Kidney capillary endothelial cell (primary cell): ENCODE results near the gene OR10D3.
"Not testable (repeated sequence)": the region's sequence is repeated elsewhere in the genome, so short reads cannot be mapped to it uniquely, and the experiment has no call there.

Source experiments
- DNase-seq: peaks from one replicate; pipeline ENCODE4 v3.0.0-alpha.2; 2018; ENCODE audit warnings: low spot score

OR10D3 gene

DNA sequence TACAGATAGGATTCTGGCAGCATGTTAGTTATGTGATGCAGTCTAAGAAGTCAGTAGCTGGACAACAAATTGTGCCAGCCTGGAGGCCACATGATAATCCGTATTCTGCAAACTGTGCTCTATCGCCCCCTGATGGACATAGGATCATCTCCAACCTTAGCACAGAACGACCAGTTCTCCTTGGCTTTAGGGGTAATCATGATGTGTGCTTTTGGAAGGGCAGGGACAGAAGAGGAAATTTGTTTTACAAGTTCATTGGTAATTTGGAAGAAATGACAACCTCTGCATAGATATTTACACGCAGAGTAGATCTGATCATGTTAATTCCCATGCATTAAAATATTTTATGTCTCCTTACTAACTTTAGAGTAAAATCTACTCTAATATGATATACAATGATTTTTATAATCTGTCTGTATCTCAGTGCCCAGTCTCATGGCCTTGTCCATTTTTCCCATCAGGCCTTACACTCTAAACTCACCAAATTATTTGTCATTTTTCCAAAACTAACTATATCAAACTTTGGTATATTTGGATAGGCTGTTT lies 12.1 kb downstream of the OR10D3 start:
- DNase-seq = peak; percentile 63

DNA sequence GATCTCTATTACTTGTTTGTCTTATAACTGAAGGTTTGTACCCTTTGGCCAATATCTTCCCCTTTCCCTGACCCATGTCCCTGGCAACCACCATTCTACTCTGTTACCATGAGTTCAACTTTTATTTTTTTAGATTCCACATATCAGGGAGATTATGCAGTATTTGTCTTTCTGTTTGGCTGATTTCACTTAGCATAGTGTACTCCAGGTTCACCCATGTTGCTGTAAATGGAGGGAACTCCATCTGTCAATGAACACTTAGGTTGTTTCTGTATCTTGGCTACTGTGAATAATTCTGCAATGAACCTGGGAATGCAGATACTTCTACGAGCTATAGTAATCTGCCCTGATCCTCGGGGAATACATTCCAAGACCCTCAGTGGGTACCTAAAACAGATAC lies 14.9 kb downstream of the OR10D3 start:
- DNase-seq = no peak

DNA sequence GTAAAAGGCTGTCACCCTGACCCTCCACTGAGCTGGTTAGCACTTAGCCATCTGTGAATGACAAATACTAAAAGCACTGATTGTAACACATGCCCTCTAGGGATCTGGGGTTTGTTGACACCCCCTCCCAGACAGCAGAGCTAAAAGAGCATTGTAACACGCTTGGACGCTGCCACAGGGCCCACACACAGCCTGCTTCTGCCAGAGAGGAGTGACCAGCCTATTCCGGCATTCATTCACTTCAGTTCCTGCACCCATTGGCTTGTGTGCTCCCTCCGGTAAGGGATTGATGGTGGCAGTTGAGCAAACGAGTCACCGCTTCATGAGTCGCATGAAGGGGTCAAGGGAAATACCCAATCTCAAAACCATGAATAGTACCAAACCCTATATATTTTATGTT lies 15.8 kb downstream of the OR10D3 start:
- no peak for DNase-seq

DNA sequence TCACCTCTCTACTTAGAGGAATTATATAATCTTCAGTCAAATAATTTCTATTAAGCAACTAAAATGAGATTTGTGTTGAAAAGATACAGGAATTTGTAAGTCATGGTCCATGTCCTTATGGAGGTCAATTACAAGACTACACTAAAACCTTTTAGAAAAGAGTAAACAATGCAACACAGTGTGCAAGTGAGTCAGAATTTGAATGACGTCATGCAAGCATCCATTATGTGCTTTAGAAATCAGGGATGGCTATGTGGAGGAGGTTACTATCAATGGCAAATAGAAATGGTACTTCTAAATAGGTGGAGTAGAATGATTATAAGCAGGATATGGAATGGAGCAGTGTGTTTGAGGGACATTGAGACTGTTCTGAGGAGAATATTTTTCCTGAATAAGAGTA lies 16.6 kb downstream of the OR10D3 start:
- DNase-seq = peak; percentile 9

DNA sequence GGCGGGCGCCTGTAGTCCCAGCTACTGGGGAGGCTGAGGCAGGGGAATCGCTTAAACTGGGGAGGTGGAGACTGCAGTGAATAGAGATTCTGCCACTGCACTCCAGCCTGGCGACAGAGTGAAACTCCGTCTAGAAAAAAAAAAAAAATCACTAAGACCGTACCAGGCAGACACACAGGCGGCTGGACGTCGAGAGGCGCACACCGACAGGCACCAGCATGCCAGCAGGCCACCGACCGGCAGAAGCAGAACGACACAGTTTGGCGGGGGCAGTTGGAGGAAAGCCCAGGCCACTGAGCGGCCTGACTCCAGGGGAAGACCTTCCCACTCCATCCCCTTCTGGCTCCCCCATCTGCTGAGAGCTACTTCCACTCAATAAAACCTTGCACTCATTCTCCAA lies 17.5 kb downstream of the OR10D3 start:
- no peak for DNase-seq

DNA sequence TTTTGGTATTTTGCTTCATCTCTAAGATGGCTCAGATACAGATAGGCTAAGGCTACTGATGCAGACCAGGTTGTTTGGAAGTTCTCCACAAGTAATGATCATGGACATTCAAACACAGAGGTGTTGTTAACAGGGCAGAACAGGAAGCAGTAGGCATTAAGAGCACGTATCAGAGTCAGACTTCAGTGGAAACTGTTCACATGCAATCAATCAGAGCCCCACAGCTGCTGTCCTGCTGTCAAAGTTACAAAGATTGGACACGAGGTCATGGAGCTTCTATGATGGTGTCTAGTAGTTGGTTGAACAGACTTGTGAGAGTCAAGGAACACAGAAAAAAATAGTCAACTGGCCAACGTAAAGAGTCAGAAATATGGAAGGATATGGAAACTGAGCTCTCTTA lies 19.8 kb downstream of the OR10D3 start:
- DNase-seq = no peak

DNA sequence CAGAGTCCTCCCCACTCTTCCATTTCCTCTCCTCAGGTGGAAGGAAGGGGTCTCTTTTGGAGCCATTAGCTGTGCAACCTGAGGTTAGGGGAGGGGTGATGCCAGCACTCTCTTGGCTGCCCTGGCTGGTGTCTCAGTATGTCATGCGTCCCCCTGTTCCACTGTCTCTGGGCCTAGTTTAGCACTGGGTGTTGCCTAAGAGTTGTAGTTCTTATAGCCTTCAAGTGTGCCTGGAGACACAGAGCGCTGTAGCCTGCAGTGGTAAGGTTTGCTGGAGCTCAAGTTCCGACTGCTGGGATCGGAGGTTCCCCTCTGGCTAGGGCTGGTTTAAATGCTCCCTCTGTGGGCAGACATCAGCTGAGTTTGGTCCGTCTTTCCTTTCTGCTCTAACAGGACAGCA lies 20.9 kb downstream of the OR10D3 start:
- DNase-seq = no peak

DNA sequence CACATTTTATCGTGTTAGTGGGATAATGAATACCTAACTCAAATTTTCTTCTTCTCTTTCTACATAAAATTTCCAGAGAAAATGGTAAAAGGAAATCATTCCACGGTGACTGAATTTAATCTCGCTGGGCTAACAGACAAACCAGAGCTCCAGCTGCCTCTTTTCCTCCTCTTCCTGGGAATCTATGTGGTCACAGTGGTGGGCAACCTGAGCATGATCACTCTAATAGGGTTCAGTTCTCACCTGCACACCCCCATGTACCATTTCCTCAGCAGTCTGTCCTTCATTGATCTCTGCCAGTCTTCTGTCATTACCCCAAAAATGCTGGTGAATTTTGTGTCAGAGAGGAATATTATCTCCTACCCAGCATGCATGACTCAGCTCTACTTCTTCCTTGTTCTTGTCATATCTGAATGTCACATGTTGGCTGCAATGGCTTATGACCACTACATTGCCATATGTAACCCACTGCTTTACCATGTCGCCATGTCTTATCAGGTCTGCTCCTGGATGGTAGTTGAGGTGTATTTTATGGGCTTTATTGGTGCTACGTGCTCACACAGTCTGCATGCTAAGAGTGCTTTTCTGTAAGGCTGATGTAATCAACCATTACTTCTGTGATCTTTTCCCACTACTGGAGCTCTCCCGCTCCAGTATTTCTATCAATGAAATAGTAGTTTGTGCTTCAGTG lies 24.1 kb downstream of the OR10D3 start:
- no peak for DNase-seq

DNA sequence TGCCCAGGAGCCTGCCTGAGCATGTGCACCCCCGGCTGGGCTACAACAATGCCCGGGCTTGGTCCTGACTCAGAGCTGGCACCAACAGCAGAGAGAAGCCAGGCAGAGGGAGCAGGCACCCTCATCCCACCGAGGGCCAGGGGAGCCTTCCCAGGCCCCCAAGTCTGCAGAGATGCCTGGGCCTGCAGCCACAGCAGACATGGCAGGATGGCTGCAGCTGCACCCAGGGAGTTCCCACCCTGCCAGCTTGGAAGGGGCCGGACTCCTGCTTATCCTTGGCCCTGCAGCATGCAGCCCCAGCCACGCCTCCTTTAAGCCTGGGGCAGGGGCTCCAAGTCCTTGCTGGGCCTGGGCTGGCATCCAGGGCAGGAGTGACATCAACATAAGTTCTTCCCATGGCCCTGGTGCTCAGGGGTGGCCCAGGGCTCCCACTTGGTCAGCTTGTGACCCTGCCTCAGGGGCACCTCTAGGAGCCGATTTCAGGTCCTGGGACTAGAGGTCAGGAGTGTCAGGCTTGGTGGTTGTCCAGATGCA lies 26.7 kb downstream of the OR10D3 start:
- DNase-seq = no peak

DNA sequence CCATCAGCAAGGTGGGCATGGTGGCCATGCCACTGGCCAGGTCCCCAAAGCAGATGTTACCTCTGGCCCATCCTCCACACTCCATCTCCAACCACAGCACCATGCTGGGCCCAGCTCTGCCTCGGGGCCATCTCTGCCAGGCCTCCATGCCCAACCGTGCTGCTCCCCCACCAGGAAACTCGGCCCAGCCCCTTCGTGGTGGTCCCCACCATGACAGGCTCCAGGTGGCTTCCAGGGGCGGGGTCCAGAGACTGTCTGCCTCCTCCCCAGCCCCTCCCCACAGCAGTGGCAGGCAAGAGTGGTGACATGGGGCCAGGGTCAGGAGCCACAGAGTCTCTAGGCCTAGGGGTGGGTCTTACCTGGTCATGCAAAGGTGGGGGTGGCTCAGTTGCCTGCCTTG lies 27.3 kb downstream of the OR10D3 start:
- DNase-seq = no peak

DNA sequence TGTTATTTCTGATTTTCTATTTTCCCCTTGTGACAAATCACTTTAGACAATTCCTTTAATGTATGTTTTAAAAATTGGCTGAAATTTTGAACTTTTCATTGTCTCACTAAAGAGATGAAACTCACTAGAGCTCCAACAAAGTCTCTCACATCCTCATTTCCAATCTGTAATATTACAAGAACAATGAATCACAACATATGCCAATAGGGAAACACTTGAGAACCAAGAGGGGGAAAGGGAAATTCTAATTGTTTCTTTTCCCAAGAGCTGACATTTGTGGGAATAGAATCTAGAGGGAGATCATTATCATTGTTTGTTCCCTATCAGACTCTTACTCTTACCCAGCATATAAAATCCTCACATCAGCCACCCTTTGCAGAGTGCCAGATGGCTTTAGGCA lies 28.2 kb downstream of the OR10D3 start:
- DNase-seq = no peak

DNA sequence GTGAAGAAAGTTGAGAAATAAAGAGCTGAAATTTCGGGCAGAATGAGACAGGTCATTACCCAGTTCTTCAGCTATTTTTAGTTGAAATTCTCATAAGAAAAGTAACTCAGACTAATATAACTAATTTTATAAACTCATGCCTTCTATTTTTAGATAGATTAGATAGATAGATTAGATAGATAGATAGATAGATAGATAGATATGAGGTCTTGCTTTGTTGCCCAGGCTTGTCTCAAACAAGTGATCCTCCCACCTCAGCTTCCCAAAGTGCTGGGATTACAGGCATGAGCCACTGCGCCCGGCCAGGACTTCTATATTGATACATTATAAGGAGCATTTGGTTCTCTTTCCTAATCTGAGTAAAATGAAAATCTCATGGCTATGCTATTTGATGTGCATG lies 30.9 kb downstream of the OR10D3 start:
- no peak for DNase-seq

DNA sequence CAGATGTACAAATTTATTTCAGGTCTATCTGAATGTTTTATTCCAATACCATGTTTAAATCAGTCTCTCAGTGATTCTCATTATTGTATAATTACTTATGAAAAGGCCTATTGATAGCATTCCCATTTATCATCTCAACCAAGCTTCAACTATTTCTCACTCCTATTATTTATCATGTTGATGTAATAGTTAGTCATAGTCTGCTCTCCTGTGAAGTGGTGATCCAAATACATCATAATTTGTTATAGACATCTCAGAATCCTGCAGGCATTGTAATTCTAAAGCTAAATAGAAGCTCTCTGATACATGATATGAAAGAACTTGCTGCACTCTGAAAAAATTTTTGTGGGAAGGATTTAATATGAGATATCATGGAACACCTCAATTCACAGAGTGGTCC lies 36.0 kb downstream of the OR10D3 start:
- DNase-seq = no peak

DNA sequence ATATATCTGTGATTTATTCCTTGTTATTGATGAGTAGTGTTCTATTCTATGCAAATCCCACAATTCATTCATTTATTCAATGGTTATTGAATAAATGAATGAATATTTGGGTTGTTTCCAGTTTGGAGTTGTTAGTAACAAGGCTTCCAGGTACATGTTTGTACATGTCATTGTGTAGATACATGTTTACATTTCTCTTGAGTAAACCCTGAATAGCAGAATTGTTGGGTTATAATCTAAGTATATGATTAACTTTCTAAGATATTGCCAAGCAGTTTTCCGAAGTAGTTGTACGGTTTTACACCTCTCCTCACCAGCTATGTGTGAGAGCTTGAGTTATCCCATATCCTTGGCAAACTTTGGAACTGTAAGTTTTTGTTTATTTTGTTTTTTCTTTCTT lies 39.3 kb downstream of the OR10D3 start:
- DNase-seq = no peak

DNA sequence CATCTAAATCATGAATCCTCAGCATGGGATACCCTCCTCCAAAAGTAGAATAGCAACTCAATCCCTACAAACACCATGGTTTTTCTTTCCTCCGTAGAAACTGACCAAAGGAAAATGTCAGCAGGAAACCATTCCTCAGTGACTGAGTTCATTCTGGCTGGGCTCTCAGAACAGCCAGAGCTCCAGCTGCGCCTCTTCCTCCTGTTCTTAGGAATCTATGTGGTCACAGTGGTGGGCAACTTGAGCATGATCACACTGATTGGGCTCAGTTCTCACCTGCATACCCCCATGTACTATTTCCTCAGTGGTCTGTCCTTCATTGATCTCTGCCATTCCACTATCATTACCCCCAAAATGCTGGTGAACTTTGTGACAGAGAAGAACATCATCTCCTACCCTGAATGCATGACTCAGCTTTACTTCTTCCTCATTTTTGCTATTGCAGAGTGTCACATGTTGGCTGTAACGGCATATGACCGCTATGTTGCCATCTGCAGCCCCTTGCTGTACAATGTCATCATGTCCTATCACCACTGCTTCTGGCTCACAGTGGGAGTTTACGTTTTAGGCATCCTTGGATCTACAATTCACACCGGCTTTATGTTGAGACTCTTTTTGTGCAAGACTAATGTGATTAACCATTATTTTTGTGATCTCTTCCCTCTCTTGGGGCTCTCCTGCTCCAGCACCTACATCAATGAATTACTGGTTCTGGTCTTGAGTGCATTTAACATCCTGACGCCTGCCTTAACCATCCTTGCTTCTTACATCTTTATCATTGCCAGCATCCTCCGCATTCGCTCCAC lies 41.7 kb downstream of the OR10D3 start:
- not testable (repeated sequence) for DNase-seq

DNA sequence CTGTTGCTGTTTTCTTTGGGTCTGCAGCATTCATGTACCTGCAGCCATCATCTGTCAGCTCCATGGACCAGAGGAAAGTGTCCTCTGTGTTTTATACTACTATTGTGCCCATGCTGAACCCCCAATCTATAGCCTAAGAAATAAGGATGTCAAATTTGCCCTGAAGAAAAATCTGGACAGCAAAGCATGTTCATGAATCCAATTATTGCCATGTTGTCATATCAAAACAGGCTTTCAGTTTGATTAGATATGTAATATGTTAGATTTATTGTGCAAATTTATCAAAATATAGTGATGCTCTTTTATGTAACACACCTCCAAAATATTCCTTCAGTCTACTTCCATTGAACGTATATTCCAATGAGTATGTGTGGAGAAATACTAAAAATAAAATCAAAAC lies 42.3 kb downstream of the OR10D3 start:
- no peak for DNase-seq

DNA sequence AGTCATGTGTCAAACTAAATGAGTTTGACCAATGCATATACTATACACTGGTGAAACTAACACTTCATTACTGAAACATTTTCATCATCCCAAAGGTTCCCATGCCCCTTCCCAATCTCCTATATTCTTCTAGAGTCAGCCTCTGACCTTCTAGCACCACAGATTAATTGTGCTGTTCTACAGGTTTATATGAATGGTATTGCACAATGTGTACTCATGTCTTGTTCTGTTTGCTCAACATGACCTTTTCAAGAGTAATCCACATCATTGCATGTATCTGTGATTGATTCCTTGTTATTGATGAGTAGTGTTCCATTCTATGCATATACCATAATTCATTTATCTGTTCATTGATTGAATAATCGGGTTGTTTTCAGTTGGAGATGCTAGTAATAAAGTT lies 50.2 kb downstream of the OR10D3 start:
- no peak for DNase-seq
